ENCODE measurements around the gene TMEM14A. TPM values are rescaled to one million over a fixed set of nuclear protein-coding genes. Genes with fewer than 3 reads are reported as not detected.

TMEM14A gene
- total RNA-seq, 1 donor from 2014 or later, result 21.2 TPM

- Mint-ChIP-seq H3K4me1 (no peaks in the 10 kb centered on the region), H3K9me3 (no peaks in the 10 kb centered on the region), H3K27ac (no peak overlapping the region), H3K27me3 (ENCODE audit: low read depth) (no peaks in the 10 kb centered on the region), H3K4me3 (no peak overlapping the region), H3K36me3 (no peaks in the 10 kb centered on the region)
- no peak for TF ChIP-seq CTCF (IDR thresholded peaks at IDR 0.05; ENCODE audit: unreplicated experiment)
- DNase-seq (ENCODE audit: low spot score in 2 of 2, unreplicated experiment in 2 of 2), result no peak
Measured at GRCh38 chr6:52725143-52725534, 54.2 kb downstream of the TMEM14A start.

GRCh38 chr6:52725535-52726192 is 54.8 kb downstream of the TMEM14A start:
- Mint-ChIP-seq H3K4me3 (no peak overlapping the region), H3K36me3 (no peaks in the 10 kb centered on the region), H3K4me1 (no peaks in the 10 kb centered on the region), H3K9me3 (no peaks in the 10 kb centered on the region), H3K27ac (no peak overlapping the region), H3K27me3 (ENCODE audit: low read depth) (no peaks in the 10 kb centered on the region)
- no peak for TF ChIP-seq CTCF (IDR thresholded peaks at IDR 0.05; ENCODE audit: unreplicated experiment)
- no peak for DNase-seq (ENCODE audit: low spot score in 2 of 2, unreplicated experiment in 2 of 2)

- Mint-ChIP-seq H3K36me3 (no peaks in the 10 kb centered on the region), H3K4me1 (no peaks in the 10 kb centered on the region), H3K9me3 (no peaks in the 10 kb centered on the region), H3K27ac (no peak overlapping the region), H3K4me3 (no peak overlapping the region), H3K27me3 (ENCODE audit: low read depth) (no peaks in the 10 kb centered on the region)
- no peak for TF ChIP-seq CTCF (IDR thresholded peaks at IDR 0.05; ENCODE audit: unreplicated experiment)
- no peak for DNase-seq (ENCODE audit: low spot score in 2 of 2, unreplicated experiment in 2 of 2)
Measured at GRCh38 chr6:52726193-52726542, 55.3 kb downstream of the TMEM14A start.

GRCh38 chr6:52726741-52727535 is 56.0 kb downstream of the TMEM14A start:
- Mint-ChIP-seq H3K9me3 (no peaks in the 10 kb centered on the region), H3K36me3 (no peaks in the 10 kb centered on the region), H3K27me3 (ENCODE audit: low read depth) (no peaks in the 10 kb centered on the region), H3K4me3 (no peak overlapping the region), H3K27ac (no peak overlapping the region), H3K4me1 (no peaks in the 10 kb centered on the region)
- no peak for DNase-seq (ENCODE audit: low spot score in 2 of 2, unreplicated experiment in 2 of 2)
- TF ChIP-seq CTCF (IDR thresholded peaks at IDR 0.05; ENCODE audit: unreplicated experiment), result no peak

- H3K9me3 Mint-ChIP-seq, result no peaks in the 10 kb centered on the region
- no peaks in the 10 kb centered on the region for H3K27me3 Mint-ChIP-seq (ENCODE audit: low read depth)
- no peak for DNase-seq (ENCODE audit: low spot score in 2 of 2, unreplicated experiment in 2 of 2)
- no peaks in the 10 kb centered on the region for H3K36me3 Mint-ChIP-seq
- no peak overlapping the region for H3K27ac Mint-ChIP-seq
- no peak overlapping the region for H3K4me3 Mint-ChIP-seq
- no peaks in the 10 kb centered on the region for H3K4me1 Mint-ChIP-seq
- TF ChIP-seq CTCF (IDR thresholded peaks at IDR 0.05; ENCODE audit: unreplicated experiment), result no peak
Measured at GRCh38 chr6:52727908-52728307, 57.0 kb downstream of the TMEM14A start.
